ENCODE data around the gene XRCC5. TPM values are rescaled to one million over a fixed set of nuclear protein-coding genes. Genes with fewer than 3 reads are reported as not detected.

XRCC5 gene
- total RNA-seq, 4 donors from 2014 or later = 113 to 149 (median 137) TPM

DNA sequence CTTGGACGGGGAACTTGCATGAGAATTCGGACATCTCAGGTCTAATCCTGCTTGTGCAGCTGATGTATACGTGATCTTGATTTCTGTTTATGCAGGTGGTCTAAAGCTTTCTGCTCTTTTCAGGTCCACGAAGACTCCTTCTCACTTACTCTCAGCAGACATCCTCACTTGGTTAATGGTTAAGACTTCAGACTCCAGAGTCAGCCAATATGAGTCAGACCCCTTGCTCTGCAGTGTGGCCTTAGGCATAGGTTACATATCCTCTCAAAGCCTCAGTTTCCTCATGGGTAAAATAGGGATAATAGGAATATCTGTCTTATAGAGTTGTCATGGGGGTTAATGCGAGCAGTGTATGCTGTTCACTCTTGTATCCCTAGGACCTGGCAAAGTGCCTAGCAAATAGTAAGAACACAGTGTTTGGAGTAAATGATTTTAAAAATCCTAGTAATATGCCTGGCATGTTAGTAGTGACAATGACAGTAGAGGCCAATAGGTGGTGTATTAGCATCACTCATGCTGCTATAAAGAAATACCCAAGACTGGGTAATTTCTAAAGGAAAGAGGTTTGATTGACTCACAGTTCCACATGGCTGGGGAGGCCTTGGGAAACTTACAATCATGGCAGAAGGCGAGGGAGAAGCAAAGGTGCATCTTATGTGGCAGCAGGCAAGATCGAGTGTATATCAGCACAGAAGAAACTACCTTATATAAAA lies 42.3 kb downstream of the XRCC5 start:
- no peaks in the 10 kb centered on the region for H3K27me3 ChIP-seq
- peaks cover 27 to 100% (median 87%) of the 10 kb centered on the region in 4 donors for H3K36me3 ChIP-seq

DNA sequence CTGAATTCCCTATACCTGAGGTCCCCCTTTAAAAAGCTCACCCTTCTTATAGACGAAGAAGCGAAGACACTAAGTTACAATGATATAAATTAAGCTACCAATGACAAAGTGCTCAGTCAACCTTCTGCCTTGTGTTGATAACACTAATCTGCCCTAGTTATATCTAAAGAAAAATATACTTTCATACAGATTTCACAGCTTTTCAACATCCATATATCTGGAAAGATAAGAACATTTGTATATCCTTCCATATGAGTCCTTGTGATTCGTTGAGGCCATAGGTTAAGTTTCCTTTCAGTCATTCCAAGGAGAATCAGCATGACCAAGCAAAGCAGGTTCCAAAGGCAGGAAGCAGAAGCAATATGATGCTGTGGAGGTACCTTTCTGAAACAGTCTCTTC lies 46.8 kb downstream of the XRCC5 start:
- intact Hi-C loops (cut with DNase I) = no loop called here
- no peak for DNase-seq (ENCODE audit: extremely low spot score)
- H3K4me3 ChIP-seq = no peak overlapping the region
- WGBS = 96% methylated on average over 3 of the region's 3 CpGs
- H3K9me3 ChIP-seq = no peaks in the 10 kb centered on the region
- no peaks in the 10 kb centered on the region for H3K4me1 ChIP-seq
- H3K27ac ChIP-seq (replicated peaks in 1 of 4) = no peak overlapping the region
- peaks cover 32 to 87% (median 75%) of the 10 kb centered on the region in 4 donors for H3K36me3 ChIP-seq
- no peaks in the 10 kb centered on the region for H3K27me3 ChIP-seq
- TF ChIP-seq POLR2A (IDR thresholded peaks at IDR 0.05; ENCODE audit: low read depth) (no peak), EP300 (IDR thresholded peaks at IDR 0.05) (no peak), POLR2AphosphoS5 (IDR thresholded peaks at IDR 0.05) (no peak)
- TF ChIP-seq, protein P1, sequence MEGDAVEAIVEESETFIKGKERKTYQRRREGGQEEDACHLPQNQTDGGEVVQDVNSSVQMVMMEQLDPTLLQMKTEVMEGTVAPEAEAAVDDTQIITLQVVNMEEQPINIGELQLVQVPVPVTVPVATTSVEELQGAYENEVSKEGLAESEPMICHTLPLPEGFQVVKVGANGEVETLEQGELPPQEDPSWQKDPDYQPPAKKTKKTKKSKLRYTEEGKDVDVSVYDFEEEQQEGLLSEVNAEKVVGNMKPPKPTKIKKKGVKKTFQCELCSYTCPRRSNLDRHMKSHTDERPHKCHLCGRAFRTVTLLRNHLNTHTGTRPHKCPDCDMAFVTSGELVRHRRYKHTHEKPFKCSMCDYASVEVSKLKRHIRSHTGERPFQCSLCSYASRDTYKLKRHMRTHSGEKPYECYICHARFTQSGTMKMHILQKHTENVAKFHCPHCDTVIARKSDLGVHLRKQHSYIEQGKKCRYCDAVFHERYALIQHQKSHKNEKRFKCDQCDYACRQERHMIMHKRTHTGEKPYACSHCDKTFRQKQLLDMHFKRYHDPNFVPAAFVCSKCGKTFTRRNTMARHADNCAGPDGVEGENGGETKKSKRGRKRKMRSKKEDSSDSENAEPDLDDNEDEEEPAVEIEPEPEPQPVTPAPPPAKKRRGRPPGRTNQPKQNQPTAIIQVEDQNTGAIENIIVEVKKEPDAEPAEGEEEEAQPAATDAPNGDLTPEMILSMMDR (IDR thresholded peaks at IDR 0.05) = no peak

More for the DNA sequence above, 42.3 kb downstream of the XRCC5 start:
- DNase-seq (ENCODE audit: extremely low spot score) = no peak
- Histone ChIP-seq H3K4me1 (no peaks in the 10 kb centered on the region), H3K9me3 (no peaks in the 10 kb centered on the region), H3K27ac (replicated peaks in 1 of 4) (no peak overlapping the region), H3K4me3 (no peak overlapping the region)
- TF ChIP-seq POLR2A (IDR thresholded peaks at IDR 0.05; ENCODE audit: low read depth) (no peak), POLR2AphosphoS5 (IDR thresholded peaks at IDR 0.05) (no peak), EP300 (IDR thresholded peaks at IDR 0.05) (no peak)
- TF ChIP-seq, protein P1 (IDR thresholded peaks at IDR 0.05) = no peak
- intact Hi-C loops (cut with DNase I) = no loop called here
- 93% methylated on average over 7 of the region's 7 CpGs for WGBS

DNA sequence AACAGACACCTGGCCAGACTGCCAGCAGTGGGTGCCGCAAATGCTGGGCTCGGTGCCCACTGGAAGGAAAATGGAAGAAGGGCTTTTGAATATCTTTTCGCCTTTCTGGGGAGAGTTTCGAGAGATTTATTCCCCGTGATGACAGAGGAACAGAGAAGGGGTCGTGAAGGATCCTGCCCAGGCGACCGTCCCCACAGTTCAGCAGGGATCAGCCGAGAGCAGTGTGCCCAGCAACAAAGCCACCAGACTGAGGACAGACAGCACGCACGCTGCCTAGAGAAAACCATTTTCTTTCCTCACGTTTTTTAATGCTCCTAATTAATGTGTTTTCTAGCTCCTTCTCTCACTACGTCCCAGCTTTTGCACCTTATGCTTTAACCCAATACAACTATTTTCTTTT lies 47.7 kb downstream of the XRCC5 start:
- Histone ChIP-seq H3K27me3 (no peaks in the 10 kb centered on the region), H3K4me1 (no peaks in the 10 kb centered on the region), H3K9me3 (no peaks in the 10 kb centered on the region), H3K4me3 (no peak overlapping the region), H3K36me3 (peaks cover 32 to 87% (median 75%) of the 10 kb centered on the region in 4 donors), H3K27ac (replicated peaks in 1 of 4) (no peak overlapping the region)
- intact Hi-C loops (cut with DNase I) = no loop called here
- DNase-seq (ENCODE audit: extremely low spot score) = no peak
- WGBS = 95% methylated on average over 13 of the region's 13 CpGs
- TF ChIP-seq EP300 (IDR thresholded peaks at IDR 0.05) (no peak), POLR2A (IDR thresholded peaks at IDR 0.05; ENCODE audit: low read depth) (no peak), POLR2AphosphoS5 (IDR thresholded peaks at IDR 0.05) (no peak)
- TF ChIP-seq, protein P1 (IDR thresholded peaks at IDR 0.05) = no peak

DNA sequence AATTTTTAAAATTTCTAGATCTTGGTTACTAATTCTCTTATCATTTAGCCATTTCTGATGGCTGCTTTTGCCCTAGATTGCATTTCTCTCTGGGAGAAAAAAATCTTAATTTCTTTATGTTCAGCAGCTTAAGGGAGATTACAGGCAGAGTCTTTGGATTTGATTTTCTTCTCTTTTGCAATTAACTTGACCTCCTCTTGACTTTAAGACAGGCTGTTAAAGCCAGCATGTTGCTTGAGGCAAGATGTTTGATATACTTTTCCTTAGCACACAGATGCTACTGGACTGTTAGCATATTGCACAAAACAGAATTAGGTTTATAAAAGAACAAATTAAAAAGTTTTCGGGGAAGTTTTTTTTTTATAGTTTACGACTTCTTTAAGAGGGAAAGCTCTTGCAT lies 50.0 kb downstream of the XRCC5 start:
- no peaks in the 10 kb centered on the region for H3K4me1 ChIP-seq
- intact Hi-C loops (cut with DNase I) = no loop called here
- H3K27ac ChIP-seq (replicated peaks in 1 of 4) = no peak overlapping the region
- TF ChIP-seq, protein P1 (IDR thresholded peaks at IDR 0.05) = no peak
- no peak for TF ChIP-seq EP300 (IDR thresholded peaks at IDR 0.05)
- TF ChIP-seq POLR2AphosphoS5 (IDR thresholded peaks at IDR 0.05) = no peak
- H3K9me3 ChIP-seq = no peaks in the 10 kb centered on the region
- DNase-seq (ENCODE audit: extremely low spot score) = no peak
- no peak overlapping the region for H3K4me3 ChIP-seq
- WGBS = 79% methylated on average over 2 of the region's 2 CpGs
- peaks cover 49 to 87% (median 76%) of the 10 kb centered on the region in 4 donors for H3K36me3 ChIP-seq
- no peaks in the 10 kb centered on the region for H3K27me3 ChIP-seq

DNA sequence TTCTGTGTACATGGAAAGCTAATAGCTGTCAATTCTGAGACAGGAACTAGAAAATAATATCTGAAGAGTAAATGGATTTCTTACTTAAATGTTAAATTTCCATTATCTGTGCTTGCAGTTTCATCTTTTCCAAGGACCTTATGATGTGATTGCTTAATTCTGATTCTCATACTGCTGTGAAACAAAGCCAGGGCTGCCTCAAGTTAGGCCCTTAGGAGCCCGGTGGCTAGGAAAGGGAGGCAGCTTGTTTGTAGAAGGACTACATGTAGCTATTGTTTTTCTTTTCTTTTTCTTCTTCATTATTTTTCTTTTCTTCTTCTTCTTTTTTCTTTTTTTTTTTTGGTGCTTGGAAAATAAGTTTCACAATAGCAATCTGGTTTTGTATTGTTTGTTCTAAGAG lies 50.5 kb downstream of the XRCC5 start:
- intact Hi-C loops (cut with DNase I) = no loop called here
- H3K4me3 ChIP-seq = no peak overlapping the region
- no peaks in the 10 kb centered on the region for H3K4me1 ChIP-seq
- H3K27me3 ChIP-seq = no peaks in the 10 kb centered on the region
- TF ChIP-seq EP300 (IDR thresholded peaks at IDR 0.05) (no peak), POLR2A (IDR thresholded peaks at IDR 0.05; ENCODE audit: low read depth) (no peak), POLR2AphosphoS5 (IDR thresholded peaks at IDR 0.05) (no peak)
- TF ChIP-seq, protein P1 (IDR thresholded peaks at IDR 0.05) = no peak
- no peak overlapping the region for H3K27ac ChIP-seq (replicated peaks in 1 of 4)
- WGBS = 79% methylated on average over 1 of the region's 1 CpG
- no peaks in the 10 kb centered on the region for H3K9me3 ChIP-seq
- DNase-seq (ENCODE audit: extremely low spot score) = no peak
- peaks cover 49 to 87% (median 78%) of the 10 kb centered on the region in 4 donors for H3K36me3 ChIP-seq
